ENCODE results near the gene BBOF1.
"Not testable (repeated sequence)": the region's sequence is repeated elsewhere in the genome, so short reads cannot be mapped to it uniquely, and the experiment has no call there.

The BBOF1 gene

GRCh38 chr14:74018586-74019407 lies at the start of gene BBOF1, which contains the start of gene ENTPD5:
BBOF1 (plus strand) TSS chr14:74019349; CDS start chr14:74019479, 130 bp downstream.
ENTPD5 (minus strand) TSS chr14:74019288; CDS start chr14:73988102, 31,186 bp downstream.
- peak; percentile 80 for DNase-seq (ENCODE audit: low read depth)

GRCh38 chr14:73973497-73973896 lies 45.7 kb upstream of the BBOF1 start:
- DNase-seq (ENCODE audit: low read depth), result no peak

GRCh38 chr14:73976125-73976524 lies 43.0 kb upstream of the BBOF1 start:
- no peak for DNase-seq (ENCODE audit: low read depth)

GRCh38 chr14:73977896-73978295 lies 41.3 kb upstream of the BBOF1 start:
- DNase-seq (ENCODE audit: low read depth), result no peak

GRCh38 chr14:73988065-73988464 lies 31.1 kb upstream of the BBOF1 start:
- no peak for DNase-seq (ENCODE audit: low read depth)

- not testable (repeated sequence) for DNase-seq (ENCODE audit: low read depth)
Measured at GRCh38 chr14:73988656-73989055, 30.5 kb upstream of the BBOF1 start.

- no peak for DNase-seq (ENCODE audit: low read depth)
Measured at GRCh38 chr14:73991092-73991491, 28.1 kb upstream of the BBOF1 start.

GRCh38 chr14:73994926-73995325 lies 24.2 kb upstream of the BBOF1 start:
- DNase-seq (ENCODE audit: low read depth), result not testable (repeated sequence)

GRCh38 chr14:73995977-73996378 lies 23.2 kb upstream of the BBOF1 start:
- DNase-seq (ENCODE audit: low read depth), result no peak

- DNase-seq (ENCODE audit: low read depth), result no peak
Measured at GRCh38 chr14:73996731-73997107, 22.4 kb upstream of the BBOF1 start.

- no peak for DNase-seq (ENCODE audit: low read depth)
Measured at GRCh38 chr14:73997108-73997943, 21.8 kb upstream of the BBOF1 start.

GRCh38 chr14:73997944-73998447 lies 21.2 kb upstream of the BBOF1 start:
- DNase-seq (ENCODE audit: low read depth), result no peak

GRCh38 chr14:73998726-73999125 lies 20.4 kb upstream of the BBOF1 start:
- no peak for DNase-seq (ENCODE audit: low read depth)

- DNase-seq (ENCODE audit: low read depth), result not testable (repeated sequence)
Measured at GRCh38 chr14:74005664-74006063, 13.5 kb upstream of the BBOF1 start.

- DNase-seq (ENCODE audit: low read depth), result no peak
Measured at GRCh38 chr14:74008843-74009499, 10.2 kb upstream of the BBOF1 start.

- no peak for DNase-seq (ENCODE audit: low read depth)
Measured at GRCh38 chr14:74014299-74014698, 4.8 kb upstream of the BBOF1 start.

- DNase-seq (ENCODE audit: low read depth), result no peak
Measured at GRCh38 chr14:74015176-74015575, 4.0 kb upstream of the BBOF1 start.

- DNase-seq (ENCODE audit: low read depth), result no peak
Measured at GRCh38 chr14:74015963-74016362, 3.2 kb upstream of the BBOF1 start.

- no peak for DNase-seq (ENCODE audit: low read depth)
Measured at GRCh38 chr14:74018174-74018585, 969 bp upstream of the BBOF1 start.

- no peak for DNase-seq (ENCODE audit: low read depth)
Measured at GRCh38 chr14:74019408-74020137, 424 bp downstream of the BBOF1 start.

- no peak for DNase-seq (ENCODE audit: low read depth)
Measured at GRCh38 chr14:74022346-74022745, 3.2 kb downstream of the BBOF1 start.

- no peak for DNase-seq (ENCODE audit: low read depth)
Measured at GRCh38 chr14:74029136-74029535, 10.0 kb downstream of the BBOF1 start.

Data from activated T-helper 9 cell treated with anti-CD3 and anti-CD28 coated beads, Interleukin-2, amount 50 U/mL, for 16 hours (primary cell).